Gastrocnemius medialis (tissue), 4 donors: ENCODE measurements around the gene BAZ2B. TPM values are rescaled to one million over a fixed set of nuclear protein-coding genes. Genes with fewer than 3 reads are reported as not detected.

ENCODE experiments used
- ATAC-seq, 2 donors: fragments of 150-250 bp; one replicate each; pipeline ENCODE4 v1.9.1; 2016
- DNase-seq, 2 donors: peaks; one replicate each; pipeline ENCODE4 v3.0.0-alpha.2; 2019
- H3K27ac ChIP-seq, 4 donors: fragments of 200-600 bp; sonication (generic); 1 replicate in 1 of 4; 2 replicates in 3 of 4; pipeline ENCODE4 v1.5.1; 2016 to 2018; ENCODE audit warnings: mild to moderate bottlenecking in 2 of 4, moderate library complexity in 1 of 4
- H3K27me3 ChIP-seq, 3 donors: fragments of 200-600 bp; sonication (generic) in 2 of 3; 1 replicate in 1 of 3; 2 replicates in 2 of 3; pipeline versions ENCODE4 v1.5.1 to v1.6.0; 2016 to 2019; ENCODE audit warnings: mild to moderate bottlenecking in 1 of 3, moderate library complexity in 1 of 3
- H3K36me3 ChIP-seq, 2 donors: fragments of 200-600 bp; sonication (generic) in 1 of 2; one replicate each; pipeline ENCODE4 v1.5.1; 2017 to 2018
- H3K4me1 ChIP-seq, 2 donors: fragments of 200-600 bp; sonication (generic) in 1 of 2; one replicate each; pipeline ENCODE4 v1.5.1; 2016 to 2017; ENCODE audit warnings: mild to moderate bottlenecking in 2 of 2
- H3K4me3 ChIP-seq, 4 donors: fragments of 200-600 bp; sonication (generic) in 3 of 4; 1 replicate in 1 of 4; 2 replicates in 3 of 4; pipeline ENCODE4 v1.5.1; 2016 to 2019; ENCODE audit warnings: mild to moderate bottlenecking in 2 of 4
- H3K9me3 ChIP-seq, 3 donors: fragments of 200-600 bp; sonication (generic) in 2 of 3; 1 replicate in 1 of 3; 2 replicates in 2 of 3; pipeline ENCODE4 v1.5.1; 2016 to 2019
- CTCF ChIP-seq, 5 experiments: fragments of 450-650 bp in 3 of 5; fragments of 200-600 bp in 2 of 5; sonication (generic) in 2 of 5; IDR thresholded peaks in 4 of 5; conservative IDR thresholded peaks in 1 of 5; 1 replicate in 4 of 5; 2 replicates in 1 of 5; pipeline ENCODE4 v1.5.1; 2016 to 2019; ENCODE audit warnings: antibody characterized with exemption in 5 of 5, mild to moderate bottlenecking in 3 of 5, moderate library complexity in 3 of 5
- POLR2A ChIP-seq, 2 donors: fragments of 450-650 bp; IDR thresholded peaks; one replicate each; pipeline ENCODE4 v1.6.1; 2017; ENCODE audit warnings: antibody characterized with exemption in 2 of 2, mild to moderate bottlenecking in 2 of 2, moderate library complexity in 2 of 2
- in situ Hi-C, 4 donors: fragments of 200-750 bp; cut with MboI; loops; one replicate each; pipeline versions ENCODE4 v1.15.0 to v1.8.0; 2017; ENCODE audit warnings: low sequenced_read_pairs in 4 of 4
- intact Hi-C: fragments of 100-400 bp; cut with DNase I; formaldehyde crosslinking; loops from one replicate; pipeline ENCODE4 v1.15.1; 2023; ENCODE audit warnings: low total_unique reads
- total RNA-seq, 4 donors: library from RNA; depleted of rRNA; stranded (reverse); fragments of >200 nt; gene quantifications; one replicate each; pipeline versions ENCODE4 v1.1.0 to v1.2.3, GENCODE V29; 2016

The BAZ2B gene
- total RNA-seq, 4 donors from 2014 or later, result 27.6 to 57.2 (median 52.3) TPM

DNA sequence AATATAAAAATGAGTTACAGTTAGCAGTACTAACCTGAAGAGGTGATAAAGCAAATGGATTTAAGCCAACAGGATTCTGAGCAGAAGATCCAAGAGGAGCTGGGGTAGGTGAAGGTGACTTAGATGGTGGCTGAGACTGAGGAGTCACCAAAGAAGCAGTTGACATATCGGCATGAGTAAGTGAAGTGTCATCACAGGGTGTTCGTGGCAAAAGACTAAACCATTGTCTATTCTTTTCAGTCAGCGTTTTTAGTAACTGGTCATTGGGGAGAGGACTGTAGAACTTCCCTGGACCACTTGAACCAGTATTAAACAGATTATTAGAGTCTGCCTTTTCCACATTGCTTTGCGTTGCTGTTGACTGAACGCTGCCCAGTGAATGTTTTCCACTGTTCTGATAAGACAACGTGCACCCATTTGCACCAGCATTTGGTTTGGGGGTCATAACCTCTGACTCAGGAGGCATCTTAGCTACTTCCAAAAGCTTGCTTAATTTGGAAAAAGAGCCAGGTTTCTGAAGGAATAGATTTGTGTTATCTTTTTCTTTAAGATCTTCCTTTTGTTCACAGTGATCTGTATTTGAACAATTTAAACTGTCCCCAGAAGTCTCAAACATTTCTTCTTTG lies 266.6 kb downstream of the BAZ2B start:
- Histone ChIP-seq H3K9me3 (no peaks in the 10 kb centered on the region), H3K27ac (no peak overlapping the region), H3K27me3 (no peaks in the 10 kb centered on the region), H3K4me1 (no peaks in the 10 kb centered on the region), H3K4me3 (no peak overlapping the region), H3K36me3 (peaks cover 4 to 38% of the 10 kb centered on the region in 2 donors)
- no peak for ATAC-seq
- TF ChIP-seq POLR2A (IDR thresholded peaks at IDR 0.05), result no peak
- TF ChIP-seq CTCF (IDR thresholded peaks at IDR 0.05 in 4 of 5, conservative IDR thresholded peaks at IDR 0.05 in 1 of 5), result no peak
- in situ Hi-C loops, result no loop called here
- intact Hi-C loops, result no loop called here
- no peak for DNase-seq

GRCh38 chr2:159326569-159327255 lies 289.6 kb downstream of the BAZ2B start:
- peaks cover 0 to 31% of the 10 kb centered on the region in 2 donors for H3K36me3 ChIP-seq
- no peaks in the 10 kb centered on the region for H3K27me3 ChIP-seq
- ATAC-seq (peak; percentile 54 to 70), DNase-seq (no peak)
- no peak overlapping the region for H3K4me3 ChIP-seq
- no peaks in the 10 kb centered on the region for H3K4me1 ChIP-seq
- no peaks in the 10 kb centered on the region for H3K9me3 ChIP-seq
- in situ Hi-C loops, result no loop called here
- TF ChIP-seq CTCF (IDR thresholded peaks at IDR 0.05 in 4 of 5, conservative IDR thresholded peaks at IDR 0.05 in 1 of 5) (no peak), POLR2A (IDR thresholded peaks at IDR 0.05) (no peak)
- no peak overlapping the region for H3K27ac ChIP-seq
- intact Hi-C loops, result no loop called here

DNA sequence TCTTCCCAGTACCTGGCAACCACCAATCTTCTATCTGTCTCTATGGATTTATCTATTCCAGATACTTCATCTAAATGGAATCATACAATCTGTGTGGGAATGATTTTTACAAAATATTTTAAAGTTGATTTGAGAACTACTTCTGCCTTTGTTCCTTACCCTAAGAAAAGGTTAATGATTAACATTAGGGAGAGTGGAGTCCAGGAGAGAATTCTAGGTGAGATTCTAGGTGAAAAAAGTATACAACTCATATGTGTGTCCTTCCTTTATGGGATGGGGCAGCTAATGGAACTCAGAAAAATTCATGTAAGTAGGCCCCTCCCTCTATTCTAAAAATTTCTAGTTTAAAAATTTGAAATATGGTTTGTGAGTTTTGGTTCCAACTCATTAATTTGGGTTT lies 293.9 kb downstream of the BAZ2B start:
- DNase-seq (no peak), ATAC-seq (no peak)
- Histone ChIP-seq H3K4me3 (no peak overlapping the region), H3K36me3 (peaks cover 0 to 21% of the 10 kb centered on the region in 2 donors), H3K27ac (no peak overlapping the region), H3K4me1 (no peaks in the 10 kb centered on the region), H3K27me3 (no peaks in the 10 kb centered on the region), H3K9me3 (no peaks in the 10 kb centered on the region)
- intact Hi-C loops (no loop called here), in situ Hi-C loops (no loop called here)
- TF ChIP-seq CTCF (IDR thresholded peaks at IDR 0.05 in 4 of 5, conservative IDR thresholded peaks at IDR 0.05 in 1 of 5), result no peak
- no peak for TF ChIP-seq POLR2A (IDR thresholded peaks at IDR 0.05)

DNA sequence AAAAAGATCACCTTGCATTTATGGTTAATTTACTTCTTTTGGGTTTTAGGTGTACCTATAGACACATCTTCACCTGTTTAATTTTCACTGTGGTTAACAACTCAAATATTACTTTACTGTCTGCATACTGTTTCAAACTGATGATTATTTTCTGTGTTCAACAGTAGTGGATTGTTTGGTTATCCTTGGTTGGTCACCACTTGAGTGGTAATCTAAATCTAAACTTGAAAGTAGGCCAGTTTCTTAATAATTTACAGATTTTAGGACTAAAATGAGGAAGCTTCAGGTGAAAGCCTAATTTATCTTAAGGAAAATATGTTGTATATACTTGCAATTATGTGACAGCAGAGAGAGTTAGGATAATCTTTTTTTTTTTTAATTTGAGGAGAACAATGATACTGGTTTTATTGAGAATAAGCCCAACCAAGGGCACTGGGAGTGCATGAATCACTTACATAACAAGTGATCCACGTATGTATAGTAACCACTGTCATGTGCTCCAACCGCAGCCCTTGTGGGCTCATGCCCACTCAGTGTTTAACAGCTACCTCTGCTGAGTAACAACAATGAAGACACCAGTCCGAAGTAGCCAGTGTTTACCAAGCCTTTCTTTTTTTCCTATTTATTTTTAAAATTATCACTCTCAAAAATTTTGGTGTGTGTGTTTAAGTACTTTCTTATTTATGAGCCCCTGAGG lies 298.8 kb downstream of the BAZ2B start:
- Histone ChIP-seq H3K4me1 (no peaks in the 10 kb centered on the region), H3K4me3 (no peak overlapping the region), H3K9me3 (no peaks in the 10 kb centered on the region), H3K36me3 (peaks cover 0 to 7% of the 10 kb centered on the region in 2 donors), H3K27ac (no peak overlapping the region), H3K27me3 (no peaks in the 10 kb centered on the region)
- no peak for ATAC-seq
- no peak for DNase-seq
- TF ChIP-seq POLR2A (IDR thresholded peaks at IDR 0.05), result no peak
- no peak for TF ChIP-seq CTCF (IDR thresholded peaks at IDR 0.05 in 4 of 5, conservative IDR thresholded peaks at IDR 0.05 in 1 of 5)
- in situ Hi-C loops, result no loop called here
- intact Hi-C loops, result no loop called here
